HepG2 (cell line): ENCODE results near the gene PITRM1. TPM values are rescaled to one million over a fixed set of nuclear protein-coding genes. Genes with fewer than 3 reads are reported as not detected.
A peak's percentile ranks its signal among the peaks of the same experiment; 100 is the strongest.

Experiments used
- FOXM1 ChIP-seq: sonication (generic); formaldehyde crosslinking; IDR thresholded peaks from 2 replicates; pipeline ENCODE4 v1.5.0; 2020; ENCODE audit warnings: missing genetic modification reagents
- IRX3 ChIP-seq: sonication (generic); formaldehyde crosslinking; IDR thresholded peaks from 2 replicates; pipeline ENCODE4 v1.8.1; 2023; ENCODE audit warnings: mild to moderate bottlenecking, low read depth, missing genetic modification reagents, borderline replicate concordance
- KLF9 ChIP-seq: IDR thresholded peaks from 2 replicates; pipeline ENCODE4 v1.6.1; 2016; ENCODE audit warnings: low read depth
- MIER3 ChIP-seq: IDR thresholded peaks from 2 replicates; pipeline ENCODE4 v1.6.1; 2016; ENCODE audit warnings: missing compliant biosample characterization, borderline replicate concordance
- NFIC ChIP-seq: IDR thresholded peaks from 2 replicates; pipeline ENCODE4 v1.6.1; 2012; ENCODE audit warnings: mild to moderate bottlenecking, low read length, inconsistent platforms
- PAF1 ChIP-seq: IDR thresholded peaks from 2 replicates; pipeline ENCODE4 v1.6.1; 2016; ENCODE audit warnings: missing genetic modification reagents, missing compliant biosample characterization
- PTBP1 ChIP-seq: fragments of 200-400 bp; formaldehyde crosslinking; IDR thresholded peaks from 2 replicates; pipeline ENCODE4 v1.6.1; 2018; ENCODE audit warnings: low read length, low read depth; ENCODE audit not compliant: poor library complexity, severe bottlenecking
- SIN3A ChIP-seq: IDR thresholded peaks from 2 replicates; pipeline ENCODE4 v1.6.1; 2011; ENCODE audit warnings: low read depth, mild to moderate bottlenecking, control low read depth, low read length, borderline replicate concordance
- SYNCRIP ChIP-seq: fragments of 200-400 bp; formaldehyde crosslinking; IDR thresholded peaks from 2 replicates; pipeline ENCODE4 v1.6.1; 2018; ENCODE audit warnings: mild to moderate bottlenecking, low read depth, low read length; ENCODE audit not compliant: insufficient read depth
- ZFP1 ChIP-seq: IDR thresholded peaks from 2 replicates; pipeline ENCODE4 v1.6.1; 2016
- ZNF577 ChIP-seq: sonication (generic); formaldehyde crosslinking; IDR thresholded peaks from 2 replicates; pipeline ENCODE4 v1.4.0; 2020; ENCODE audit warnings: mild to moderate bottlenecking, low read depth, missing genetic modification reagents, borderline replicate concordance
- ZNF672 ChIP-seq: sonication (generic); formaldehyde crosslinking; IDR thresholded peaks from 2 replicates; pipeline ENCODE4 v1.8.1; 2022; ENCODE audit warnings: missing genetic modification reagents
- ZNF879 ChIP-seq: sonication (generic); formaldehyde crosslinking; IDR thresholded peaks from 2 replicates; pipeline ENCODE4 v1.8.1; 2023; ENCODE audit warnings: missing genetic modification reagents
- polyA plus RNA-seq, 8 experiments: library from polyadenylated mRNA; depleted of rRNA in 3 of 8; stranded (reverse) in 7 of 8; unstranded in 1 of 8; fragments of >200 nt; fragmentation: Illumina TruSeq in 4 of 8; extraction: Trizol in 4 of 8; gene quantifications; 2 replicates each; pipeline versions ENCODE4 v1.2.1 to v1.2.3, GENCODE V29; 2011 to 2016; ENCODE audit warnings: low read depth in 4 of 8, missing spikeins in 1 of 8, mixed read lengths in 1 of 8; ENCODE audit not compliant: insufficient read depth in 1 of 8
- total RNA-seq, 5 experiments: library from RNA; depleted of rRNA; stranded (reverse); fragments of >200 nt; fragmentation: Illumina TruSeq; extraction: Trizol; gene quantifications; 2 replicates each; pipeline ENCODE4 v1.2.3, GENCODE V29; 2016; ENCODE audit warnings: low read depth in 1 of 5
- TF ChIP-seq, protein P1 (sequence below): sonication (generic); formaldehyde crosslinking; IDR thresholded peaks from 2 replicates; pipeline ENCODE4 v1.9.0; 2021; ENCODE audit warnings: mild to moderate bottlenecking, missing genetic modification reagents
- TF ChIP-seq, protein P2 (sequence below): IDR thresholded peaks from 2 replicates; pipeline ENCODE4 v1.6.1; 2018; ENCODE audit warnings: missing genetic modification reagents, mild to moderate bottlenecking, missing compliant biosample characterization
- TF ChIP-seq, protein P3 (sequence below): sonication (generic); formaldehyde crosslinking; IDR thresholded peaks from 2 replicates; pipeline ENCODE4 v1.4.0; 2020; ENCODE audit warnings: missing genetic modification reagents, borderline replicate concordance
- TF ChIP-seq, protein P4 (sequence below): sonication (generic); formaldehyde crosslinking; IDR thresholded peaks from 2 replicates; pipeline ENCODE4 v1.4.0; 2020; ENCODE audit warnings: missing genetic modification reagents, mild to moderate bottlenecking, borderline replicate concordance

PITRM1 gene
- total and polyA plus RNA-seq, 2 of the 13 experiments (the other 11 are each of a cell fraction or from before 2014, with no cell fraction given) = 16.4 to 29.0 TPM

DNA sequence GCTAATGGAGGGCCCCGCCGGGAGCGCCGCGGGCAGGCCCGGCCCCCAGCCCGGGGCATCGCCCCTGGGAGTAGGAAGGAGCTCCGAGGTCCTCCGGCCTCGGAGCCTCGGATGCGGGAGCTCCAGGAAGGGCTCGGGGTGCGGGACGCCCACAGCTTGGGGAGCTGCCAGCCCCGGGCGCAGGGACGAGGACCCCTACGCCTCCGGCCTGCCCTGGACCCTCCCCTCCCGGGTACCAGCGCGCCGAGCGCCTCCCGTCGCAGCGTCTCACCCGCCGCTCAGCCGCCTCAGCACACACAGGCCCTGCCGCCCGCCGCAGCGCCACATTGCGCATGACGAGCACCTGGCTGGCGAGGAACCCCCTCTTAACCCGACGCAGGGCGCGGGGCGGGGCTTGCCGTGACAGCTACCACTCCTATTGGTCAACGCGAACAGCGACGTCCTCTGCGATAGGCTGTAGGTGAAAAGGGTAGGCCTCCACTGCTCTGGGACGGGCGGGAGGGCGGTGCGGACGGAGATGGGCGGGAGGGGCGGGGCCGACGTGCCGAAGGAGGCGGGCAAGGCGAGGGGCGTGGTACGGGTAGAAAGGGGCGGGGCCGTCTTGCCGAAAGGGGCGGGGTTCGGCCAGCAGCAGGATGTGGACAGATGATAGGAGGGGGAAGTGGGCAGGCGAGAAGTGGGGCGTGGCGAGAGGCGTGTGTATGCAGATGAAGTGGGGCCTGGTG lies at the start of gene PITRM1 (continued):
- TF ChIP-seq IRX3 = 0 out of 2 replicates have a peak, but pooled peaks have one; percentile 56
- TF ChIP-seq SYNCRIP = no peak
- no peak for TF ChIP-seq ZNF672 (CRISPR knock-in tag)
- TF ChIP-seq ZNF577 (CRISPR knock-in tag) = no peak
- TF ChIP-seq, protein P1, sequence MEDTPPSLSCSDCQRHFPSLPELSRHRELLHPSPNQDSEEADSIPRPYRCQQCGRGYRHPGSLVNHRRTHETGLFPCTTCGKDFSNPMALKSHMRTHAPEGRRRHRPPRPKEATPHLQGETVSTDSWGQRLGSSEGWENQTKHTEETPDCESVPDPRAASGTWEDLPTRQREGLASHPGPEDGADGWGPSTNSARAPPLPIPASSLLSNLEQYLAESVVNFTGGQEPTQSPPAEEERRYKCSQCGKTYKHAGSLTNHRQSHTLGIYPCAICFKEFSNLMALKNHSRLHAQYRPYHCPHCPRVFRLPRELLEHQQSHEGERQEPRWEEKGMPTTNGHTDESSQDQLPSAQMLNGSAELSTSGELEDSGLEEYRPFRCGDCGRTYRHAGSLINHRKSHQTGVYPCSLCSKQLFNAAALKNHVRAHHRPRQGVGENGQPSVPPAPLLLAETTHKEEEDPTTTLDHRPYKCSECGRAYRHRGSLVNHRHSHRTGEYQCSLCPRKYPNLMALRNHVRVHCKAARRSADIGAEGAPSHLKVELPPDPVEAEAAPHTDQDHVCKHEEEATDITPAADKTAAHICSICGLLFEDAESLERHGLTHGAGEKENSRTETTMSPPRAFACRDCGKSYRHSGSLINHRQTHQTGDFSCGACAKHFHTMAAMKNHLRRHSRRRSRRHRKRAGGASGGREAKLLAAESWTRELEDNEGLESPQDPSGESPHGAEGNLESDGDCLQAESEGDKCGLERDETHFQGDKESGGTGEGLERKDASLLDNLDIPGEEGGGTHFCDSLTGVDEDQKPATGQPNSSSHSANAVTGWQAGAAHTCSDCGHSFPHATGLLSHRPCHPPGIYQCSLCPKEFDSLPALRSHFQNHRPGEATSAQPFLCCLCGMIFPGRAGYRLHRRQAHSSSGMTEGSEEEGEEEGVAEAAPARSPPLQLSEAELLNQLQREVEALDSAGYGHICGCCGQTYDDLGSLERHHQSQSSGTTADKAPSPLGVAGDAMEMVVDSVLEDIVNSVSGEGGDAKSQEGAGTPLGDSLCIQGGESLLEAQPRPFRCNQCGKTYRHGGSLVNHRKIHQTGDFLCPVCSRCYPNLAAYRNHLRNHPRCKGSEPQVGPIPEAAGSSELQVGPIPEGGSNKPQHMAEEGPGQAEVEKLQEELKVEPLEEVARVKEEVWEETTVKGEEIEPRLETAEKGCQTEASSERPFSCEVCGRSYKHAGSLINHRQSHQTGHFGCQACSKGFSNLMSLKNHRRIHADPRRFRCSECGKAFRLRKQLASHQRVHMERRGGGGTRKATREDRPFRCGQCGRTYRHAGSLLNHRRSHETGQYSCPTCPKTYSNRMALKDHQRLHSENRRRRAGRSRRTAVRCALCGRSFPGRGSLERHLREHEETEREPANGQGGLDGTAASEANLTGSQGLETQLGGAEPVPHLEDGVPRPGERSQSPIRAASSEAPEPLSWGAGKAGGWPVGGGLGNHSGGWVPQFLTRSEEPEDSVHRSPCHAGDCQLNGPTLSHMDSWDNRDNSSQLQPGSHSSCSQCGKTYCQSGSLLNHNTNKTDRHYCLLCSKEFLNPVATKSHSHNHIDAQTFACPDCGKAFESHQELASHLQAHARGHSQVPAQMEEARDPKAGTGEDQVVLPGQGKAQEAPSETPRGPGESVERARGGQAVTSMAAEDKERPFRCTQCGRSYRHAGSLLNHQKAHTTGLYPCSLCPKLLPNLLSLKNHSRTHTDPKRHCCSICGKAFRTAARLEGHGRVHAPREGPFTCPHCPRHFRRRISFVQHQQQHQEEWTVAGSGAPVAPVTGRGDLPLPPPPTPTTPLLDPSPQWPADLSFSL = no peak
- TF ChIP-seq KLF9 = no peak
- TF ChIP-seq PTBP1 = no peak
- TF ChIP-seq FOXM1 (CRISPR knock-in tag) = no peak
- TF ChIP-seq SIN3A = peak; percentile 86; the same call in 1 of the 2 replicates
- no peak for TF ChIP-seq ZFP1 (CRISPR knock-in tag)
- TF ChIP-seq, protein P2, sequence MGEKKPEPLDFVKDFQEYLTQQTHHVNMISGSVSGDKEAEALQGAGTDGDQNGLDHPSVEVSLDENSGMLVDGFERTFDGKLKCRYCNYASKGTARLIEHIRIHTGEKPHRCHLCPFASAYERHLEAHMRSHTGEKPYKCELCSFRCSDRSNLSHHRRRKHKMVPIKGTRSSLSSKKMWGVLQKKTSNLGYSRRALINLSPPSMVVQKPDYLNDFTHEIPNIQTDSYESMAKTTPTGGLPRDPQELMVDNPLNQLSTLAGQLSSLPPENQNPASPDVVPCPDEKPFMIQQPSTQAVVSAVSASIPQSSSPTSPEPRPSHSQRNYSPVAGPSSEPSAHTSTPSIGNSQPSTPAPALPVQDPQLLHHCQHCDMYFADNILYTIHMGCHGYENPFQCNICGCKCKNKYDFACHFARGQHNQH (CRISPR knock-in tag) = 0 out of 2 replicates have a peak, but pooled peaks have one; percentile 35
- no peak for TF ChIP-seq NFIC
- no peak for TF ChIP-seq MIER3 (CRISPR knock-in tag)
- TF ChIP-seq, protein P3, sequence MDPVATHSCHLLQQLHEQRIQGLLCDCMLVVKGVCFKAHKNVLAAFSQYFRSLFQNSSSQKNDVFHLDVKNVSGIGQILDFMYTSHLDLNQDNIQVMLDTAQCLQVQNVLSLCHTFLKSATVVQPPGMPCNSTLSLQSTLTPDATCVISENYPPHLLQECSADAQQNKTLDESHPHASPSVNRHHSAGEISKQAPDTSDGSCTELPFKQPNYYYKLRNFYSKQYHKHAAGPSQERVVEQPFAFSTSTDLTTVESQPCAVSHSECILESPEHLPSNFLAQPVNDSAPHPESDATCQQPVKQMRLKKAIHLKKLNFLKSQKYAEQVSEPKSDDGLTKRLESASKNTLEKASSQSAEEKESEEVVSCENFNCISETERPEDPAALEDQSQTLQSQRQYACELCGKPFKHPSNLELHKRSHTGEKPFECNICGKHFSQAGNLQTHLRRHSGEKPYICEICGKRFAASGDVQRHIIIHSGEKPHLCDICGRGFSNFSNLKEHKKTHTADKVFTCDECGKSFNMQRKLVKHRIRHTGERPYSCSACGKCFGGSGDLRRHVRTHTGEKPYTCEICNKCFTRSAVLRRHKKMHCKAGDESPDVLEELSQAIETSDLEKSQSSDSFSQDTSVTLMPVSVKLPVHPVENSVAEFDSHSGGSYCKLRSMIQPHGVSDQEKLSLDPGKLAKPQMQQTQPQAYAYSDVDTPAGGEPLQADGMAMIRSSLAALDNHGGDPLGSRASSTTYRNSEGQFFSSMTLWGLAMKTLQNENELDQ (CRISPR knock-in tag) = no peak
- no peak for TF ChIP-seq PAF1
- TF ChIP-seq, protein P4, sequence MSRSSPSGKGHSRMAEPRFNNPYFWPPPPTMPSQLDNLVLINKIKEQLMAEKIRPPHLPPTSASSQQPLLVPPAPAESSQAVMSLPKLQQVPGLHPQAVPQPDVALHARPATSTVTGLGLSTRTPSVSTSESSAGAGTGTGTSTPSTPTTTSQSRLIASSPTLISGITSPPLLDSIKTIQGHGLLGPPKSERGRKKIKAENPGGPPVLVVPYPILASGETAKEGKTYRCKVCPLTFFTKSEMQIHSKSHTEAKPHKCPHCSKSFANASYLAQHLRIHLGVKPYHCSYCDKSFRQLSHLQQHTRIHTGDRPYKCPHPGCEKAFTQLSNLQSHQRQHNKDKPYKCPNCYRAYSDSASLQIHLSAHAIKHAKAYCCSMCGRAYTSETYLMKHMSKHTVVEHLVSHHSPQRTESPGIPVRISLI (CRISPR knock-in tag) = no peak
- TF ChIP-seq ZNF879 (CRISPR knock-in tag) = no peak
